ENCODE data around the gene CCDC127.
"Not testable (repeated sequence)": the region's sequence is repeated elsewhere in the genome, so short reads cannot be mapped to it uniquely, and the experiment has no call there.

CCDC127 gene

GRCh38 chr5:169071-169727, 48.8 kb downstream of the CCDC127 start:
- no peak for DNase-seq

- no peak for DNase-seq
Measured at GRCh38 chr5:167982-168660, 49.8 kb downstream of the CCDC127 start.

GRCh38 chr5:167511-167910, 50.4 kb downstream of the CCDC127 start:
- no peak for DNase-seq

- no peak for DNase-seq
Measured at GRCh38 chr5:166441-167372, 51.2 kb downstream of the CCDC127 start.

GRCh38 chr5:164783-165182, 53.2 kb downstream of the CCDC127 start:
- DNase-seq: not testable (repeated sequence)

GRCh38 chr5:164244-164643, 53.7 kb downstream of the CCDC127 start:
- no peak for DNase-seq

GRCh38 chr5:163841-164240, 54.1 kb downstream of the CCDC127 start:
- no peak for DNase-seq

GRCh38 chr5:163338-163620, 54.7 kb downstream of the CCDC127 start:
- DNase-seq: no peak

GRCh38 chr5:162565-163337, 55.2 kb downstream of the CCDC127 start:
- DNase-seq: no peak

- no peak for DNase-seq
Measured at GRCh38 chr5:162190-162564, 55.8 kb downstream of the CCDC127 start.

- no peak for DNase-seq
Measured at GRCh38 chr5:161803-162110, 56.2 kb downstream of the CCDC127 start.

GRCh38 chr5:160921-161802, 56.8 kb downstream of the CCDC127 start:
- DNase-seq: no peak

GRCh38 chr5:160173-160510, 57.8 kb downstream of the CCDC127 start:
- DNase-seq: no peak

GRCh38 chr5:159448-160172, 58.3 kb downstream of the CCDC127 start:
- DNase-seq: no peak

- DNase-seq: no peak
Measured at GRCh38 chr5:158807-159447, 59.0 kb downstream of the CCDC127 start.

- DNase-seq: no peak
Measured at GRCh38 chr5:157801-158200, 60.2 kb downstream of the CCDC127 start.

GRCh38 chr5:157126-157715, 60.7 kb downstream of the CCDC127 start:
- no peak for DNase-seq

GRCh38 chr5:156411-157072, 61.4 kb downstream of the CCDC127 start:
- DNase-seq: no peak

- peak; percentile 1 for DNase-seq
Measured at GRCh38 chr5:155651-156410, 62.1 kb downstream of the CCDC127 start.

Measured in stimulated activated CD4-positive, alpha-beta T cell treated with anti-CD3 and anti-CD28 coated beads, Interleukin-4, amount 100 ng/mL, for 24 hours (primary cell).